Cortex of kidney (tissue), 1 donor: ENCODE data around the gene TOM1L2.
A peak's percentile ranks its signal among the peaks of the same experiment; 100 is the strongest.
"Not testable (repeated sequence)": the region's sequence is repeated elsewhere in the genome, so short reads cannot be mapped to it uniquely, and the experiment has no call there.

ENCODE experiments used
- DNase-seq: peaks from one replicate; lab custom pipeline; 2025; lab: John Stamatoyannopoulos, UW

Gene TOM1L2

DNA sequence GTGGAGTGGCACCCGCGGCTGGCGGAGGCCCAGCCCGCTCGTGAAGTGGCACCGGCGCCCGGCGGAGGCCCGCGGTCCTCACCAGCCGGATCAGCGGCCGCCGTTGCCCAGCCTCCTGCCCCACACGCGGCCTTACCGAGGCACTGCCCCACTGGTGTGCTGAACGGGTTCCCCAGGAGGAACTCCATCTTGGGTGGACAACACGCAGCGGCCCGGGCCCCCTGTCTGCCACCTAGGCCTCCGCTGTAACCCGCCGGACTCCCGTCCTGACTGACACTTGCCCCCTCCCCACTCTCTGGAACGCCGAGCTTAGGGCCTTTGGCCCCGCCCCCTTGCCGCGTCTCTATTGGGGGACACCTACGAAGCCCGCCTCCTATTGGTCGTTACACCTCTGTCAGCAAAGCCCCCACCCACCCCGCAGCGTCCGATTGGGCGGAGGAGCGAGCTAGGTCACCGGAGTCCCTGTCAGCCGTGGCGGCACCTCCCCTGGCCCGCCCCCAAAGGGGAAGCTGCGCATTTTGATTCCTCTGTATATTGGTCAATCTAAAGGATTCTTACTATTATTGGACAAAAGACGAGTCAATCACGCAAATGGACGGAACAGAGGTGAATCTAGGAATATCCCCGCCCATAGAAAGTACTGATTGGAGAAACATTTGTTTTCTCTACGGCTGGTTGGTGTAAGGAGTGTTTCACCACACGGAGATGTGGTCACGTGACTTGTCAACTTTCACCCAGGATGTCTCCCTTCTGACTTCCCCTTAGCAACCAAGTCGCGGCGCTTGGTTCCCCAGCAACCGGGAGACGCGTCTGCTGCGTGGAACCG lies at the start of gene TOM1L2, which contains the start of gene DRC3:
Gene TOM1L2, minus strand, starts transcription at position 275 of the 826 bp plus-strand sequence. Its CDS starts 87 bp downstream, at position 188.
Gene DRC3, plus strand, starts transcription at position 737 of the 826 bp plus-strand sequence. CDS start 4,737 bp downstream, outside the sequence.
- DNase-seq, result peak; percentile 72

DNA sequence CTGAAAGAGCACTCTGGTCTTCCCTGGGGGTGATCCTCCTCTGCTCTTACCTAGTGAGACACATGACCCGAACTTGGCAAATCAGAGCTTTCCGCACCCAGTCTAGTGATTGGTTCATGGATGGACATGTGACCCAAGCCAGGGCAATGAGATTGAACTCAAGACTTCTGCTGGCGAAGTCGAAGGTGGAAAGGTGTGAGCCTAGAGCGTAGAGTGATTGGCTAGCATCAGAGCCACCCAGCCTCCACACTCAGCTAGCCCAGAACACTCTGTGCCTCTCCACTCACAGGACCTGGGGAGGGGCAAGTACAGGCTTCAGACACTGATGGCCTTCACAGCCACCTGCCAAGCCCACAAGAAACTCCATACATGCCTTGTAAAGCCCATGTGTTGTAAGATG lies 49.2 kb upstream of the TOM1L2 start:
- no peak for DNase-seq

DNA sequence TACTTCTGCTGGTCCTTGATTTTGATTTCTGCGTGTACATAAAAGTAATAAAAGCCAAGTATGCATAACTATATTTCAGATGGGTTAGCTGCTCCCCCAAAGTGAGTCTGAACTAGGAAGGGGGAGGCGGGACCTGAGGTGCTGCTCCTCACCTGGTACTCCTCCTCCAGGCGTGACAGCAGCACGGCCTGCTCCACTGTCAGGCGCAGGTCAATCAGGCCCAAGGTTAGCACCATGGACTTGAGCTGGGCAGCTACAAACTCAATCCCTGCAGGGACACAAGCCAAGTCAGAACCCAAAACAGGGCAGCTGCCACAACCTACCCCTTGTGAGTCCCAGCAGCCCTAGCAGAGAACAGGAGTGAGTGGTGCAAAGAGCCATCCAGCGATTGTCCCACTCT lies 48.8 kb upstream of the TOM1L2 start:
- no peak for DNase-seq

DNA sequence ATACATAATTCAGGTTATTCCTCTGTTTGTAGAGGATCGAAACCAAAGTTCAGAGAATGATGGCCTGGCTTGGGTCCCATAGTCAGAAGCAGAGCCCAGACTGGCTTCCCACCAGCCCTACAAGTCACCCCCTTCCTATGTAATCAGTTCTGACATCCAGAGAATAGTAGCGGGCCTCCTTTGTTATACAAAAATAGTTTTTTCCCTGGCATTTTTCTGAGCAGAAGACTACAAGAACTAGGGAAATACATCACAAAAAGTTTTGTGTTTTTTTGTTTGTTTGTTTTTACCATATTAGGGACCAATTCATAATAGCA lies 47.6 kb upstream of the TOM1L2 start:
- no peak for DNase-seq

DNA sequence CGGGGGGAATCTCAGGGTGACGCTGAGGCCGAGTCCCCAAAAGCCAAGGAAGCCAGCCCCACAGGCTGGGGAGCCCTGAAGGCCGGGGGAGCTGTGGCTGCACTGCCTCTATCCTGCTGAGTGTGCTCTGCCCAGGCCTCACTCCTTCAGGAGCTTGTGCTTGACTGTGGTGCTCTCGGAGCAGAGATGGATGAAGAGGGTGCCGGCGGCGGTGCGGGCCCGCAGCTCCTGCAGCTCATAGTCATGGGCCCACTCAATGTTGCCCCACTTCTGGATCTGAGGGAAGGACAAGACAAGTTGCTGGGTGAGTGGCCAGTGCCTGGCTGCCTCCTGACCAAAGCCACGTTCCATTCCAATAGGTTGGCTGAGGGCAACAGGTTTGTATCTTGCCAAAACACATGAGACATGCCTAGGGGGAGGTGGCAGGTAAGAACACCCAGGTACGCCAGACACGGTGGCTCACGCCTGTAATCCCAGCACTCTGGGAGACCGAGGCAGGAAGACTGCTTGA lies 46.3 kb upstream of the TOM1L2 start:
- DNase-seq, result no peak

DNA sequence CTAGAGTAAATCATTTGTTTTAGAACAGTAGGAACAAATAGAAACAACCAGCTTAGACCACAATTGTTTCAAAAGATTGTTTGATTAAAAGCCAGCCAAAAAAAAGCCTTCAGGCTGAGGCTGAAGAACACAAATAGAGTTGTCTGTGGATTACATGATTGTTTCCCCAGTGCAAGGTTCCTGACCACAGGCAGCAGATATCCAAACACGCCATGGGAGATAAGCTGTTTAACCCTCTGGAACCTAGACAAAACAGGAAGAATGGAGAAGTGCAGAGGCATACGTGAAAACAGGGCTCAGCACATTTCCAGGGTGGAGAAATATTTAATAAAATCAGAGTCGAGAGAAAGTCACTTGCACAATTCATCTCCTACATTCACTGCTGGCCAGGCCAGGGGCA lies 45.8 kb upstream of the TOM1L2 start:
- DNase-seq, result no peak

DNA sequence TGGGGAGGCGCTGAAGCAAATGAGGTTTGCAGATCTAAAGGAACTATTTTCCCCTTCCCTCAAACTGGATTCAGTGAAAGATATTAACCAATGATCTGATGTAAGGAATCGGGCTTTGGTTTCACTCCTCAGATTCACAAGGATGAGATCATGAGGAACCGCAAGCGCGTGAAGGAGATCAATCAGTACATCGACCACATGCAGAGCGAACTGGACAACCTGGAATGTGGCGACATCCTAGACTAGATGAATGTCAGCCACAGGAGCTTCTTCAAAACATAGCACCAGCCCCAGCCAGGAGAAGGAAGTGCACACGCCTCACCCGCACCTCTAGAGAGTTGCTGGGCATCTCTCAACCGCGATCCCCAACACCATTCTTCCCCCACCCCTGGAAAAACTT lies 44.2 kb upstream of the TOM1L2 start:
- no peak for DNase-seq

DNA sequence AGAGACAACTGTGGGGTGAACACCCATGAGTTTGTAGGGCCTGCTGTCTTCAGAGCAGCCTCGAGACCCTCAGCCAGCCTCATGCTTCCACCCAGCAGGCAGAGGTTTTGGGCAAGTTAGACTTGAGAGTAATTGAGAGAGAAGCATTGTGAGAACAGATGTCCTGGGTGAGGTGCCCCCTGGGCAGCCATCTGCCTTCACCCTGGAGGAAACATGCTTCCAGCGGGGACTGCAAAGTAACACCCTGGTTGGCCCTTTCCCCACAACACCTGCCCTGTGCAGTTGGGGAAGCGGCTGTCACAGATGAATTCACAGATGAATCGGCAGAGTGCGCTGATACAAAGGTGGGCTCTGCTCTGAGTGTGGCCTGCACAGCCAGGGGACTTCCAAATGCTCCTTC lies 43.4 kb upstream of the TOM1L2 start:
- no peak for DNase-seq

DNA sequence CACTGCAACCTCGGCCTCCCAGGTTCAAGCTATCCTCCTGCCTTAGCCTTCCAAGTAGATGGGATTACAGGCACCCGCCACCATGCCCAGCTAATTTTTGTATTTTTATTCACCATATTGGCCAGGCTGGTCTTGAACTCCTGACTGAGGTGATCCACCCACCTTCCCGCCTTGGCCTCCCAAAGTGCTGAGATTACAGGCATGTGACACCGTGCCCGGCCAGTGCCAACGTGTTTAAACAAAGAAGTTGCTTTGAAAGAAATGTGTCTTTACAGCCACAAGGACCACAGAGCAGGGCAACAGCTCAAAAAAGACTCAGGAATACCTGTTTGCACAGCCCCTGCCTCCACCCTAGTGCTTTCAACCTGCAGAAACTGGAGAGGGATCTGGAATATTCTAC lies 41.8 kb upstream of the TOM1L2 start:
- no peak for DNase-seq

DNA sequence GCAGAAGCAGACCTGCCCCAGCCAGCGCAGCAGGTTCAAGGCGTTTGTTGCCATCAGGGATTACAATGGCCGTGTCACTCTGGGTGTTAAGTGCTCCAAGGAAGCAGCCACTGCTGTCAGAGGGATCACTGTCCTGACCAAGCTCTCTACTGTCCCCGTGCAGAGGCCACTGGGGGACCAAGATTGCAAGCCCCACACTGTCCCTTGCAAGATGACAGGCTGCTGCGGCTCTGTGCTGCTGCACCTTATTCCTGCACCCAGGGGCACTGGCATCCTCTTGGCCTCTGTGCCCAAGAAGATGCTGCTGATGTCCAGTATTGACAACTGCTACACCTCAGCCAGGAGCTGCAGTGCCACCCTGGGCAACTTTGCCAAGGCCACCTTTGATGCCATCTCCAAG lies 39.1 kb upstream of the TOM1L2 start:
- DNase-seq, result no peak

DNA sequence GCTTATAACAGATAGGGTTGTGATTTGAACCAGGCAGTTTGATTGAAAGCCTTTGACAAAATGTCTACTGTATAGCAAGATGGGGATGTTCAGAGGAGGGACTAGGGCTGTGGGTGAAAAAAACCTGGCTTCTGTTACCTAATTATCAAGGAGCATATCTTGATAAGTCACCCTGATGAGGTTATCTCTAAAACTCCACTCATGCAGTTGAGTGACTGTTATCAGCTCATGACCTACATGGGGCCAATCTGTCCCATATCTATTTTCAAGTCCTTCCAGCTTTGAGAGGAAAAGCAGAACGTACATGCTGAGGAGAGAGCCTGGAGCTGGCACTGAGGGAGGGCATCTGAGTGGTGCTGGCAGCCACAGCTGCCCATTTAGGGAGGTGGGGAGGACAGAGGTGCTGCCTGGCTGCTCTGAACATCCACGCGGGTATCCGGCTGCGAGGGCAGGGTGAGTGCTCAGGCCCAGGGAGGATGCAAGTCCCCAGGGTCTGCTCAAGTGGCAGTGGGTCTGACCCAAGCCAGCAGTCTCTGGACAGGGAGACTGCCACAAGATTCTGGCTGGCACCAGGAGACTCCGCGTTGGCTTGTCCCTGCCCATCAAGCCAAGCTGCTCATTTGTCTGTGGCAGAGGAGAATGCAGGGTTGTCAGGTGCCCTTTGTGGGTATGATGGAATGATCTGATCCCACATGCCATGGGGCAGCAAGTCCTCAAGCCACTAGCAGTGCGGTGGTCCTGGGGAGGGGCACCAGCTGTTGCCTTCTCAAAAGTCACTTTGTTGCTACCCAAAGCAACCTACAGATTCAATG lies 37.6 kb upstream of the TOM1L2 start:
- DNase-seq, result no peak

DNA sequence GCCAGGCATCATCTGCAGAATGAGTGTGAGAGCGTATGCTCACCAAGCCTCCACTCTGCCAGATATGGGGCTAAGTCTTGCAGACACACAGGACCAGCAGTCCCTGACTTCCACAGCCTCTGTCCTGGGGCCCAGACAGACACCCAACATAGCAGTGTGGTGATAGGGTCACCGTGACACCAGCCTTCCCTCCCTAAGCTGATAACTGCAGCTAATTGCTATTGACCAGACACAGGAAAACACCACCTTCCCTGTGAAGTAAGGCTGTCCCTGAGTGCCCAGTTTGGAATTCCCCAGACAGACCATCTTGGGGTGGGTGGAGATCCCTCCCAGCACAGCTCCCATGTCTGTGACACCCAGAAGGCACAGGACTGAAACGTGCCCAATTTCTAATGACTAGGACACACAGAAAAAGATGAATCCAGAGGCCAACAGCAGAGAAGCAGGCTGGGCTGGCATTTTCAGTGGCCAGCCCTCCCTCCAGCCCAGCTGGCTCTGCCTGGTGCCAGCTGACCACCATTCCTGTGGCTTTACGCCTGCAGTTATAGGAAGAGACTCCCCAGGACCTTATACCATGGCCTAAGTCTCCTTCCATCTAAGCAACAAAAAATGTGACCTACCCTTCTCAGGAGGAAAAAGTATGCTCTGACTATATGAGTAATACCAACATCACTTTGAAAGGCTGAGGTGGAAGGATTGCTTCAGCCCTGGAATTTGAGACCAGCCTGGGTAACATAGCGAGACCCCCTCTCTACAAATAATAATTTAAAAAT lies 36.5 kb upstream of the TOM1L2 start:
- no peak for DNase-seq

DNA sequence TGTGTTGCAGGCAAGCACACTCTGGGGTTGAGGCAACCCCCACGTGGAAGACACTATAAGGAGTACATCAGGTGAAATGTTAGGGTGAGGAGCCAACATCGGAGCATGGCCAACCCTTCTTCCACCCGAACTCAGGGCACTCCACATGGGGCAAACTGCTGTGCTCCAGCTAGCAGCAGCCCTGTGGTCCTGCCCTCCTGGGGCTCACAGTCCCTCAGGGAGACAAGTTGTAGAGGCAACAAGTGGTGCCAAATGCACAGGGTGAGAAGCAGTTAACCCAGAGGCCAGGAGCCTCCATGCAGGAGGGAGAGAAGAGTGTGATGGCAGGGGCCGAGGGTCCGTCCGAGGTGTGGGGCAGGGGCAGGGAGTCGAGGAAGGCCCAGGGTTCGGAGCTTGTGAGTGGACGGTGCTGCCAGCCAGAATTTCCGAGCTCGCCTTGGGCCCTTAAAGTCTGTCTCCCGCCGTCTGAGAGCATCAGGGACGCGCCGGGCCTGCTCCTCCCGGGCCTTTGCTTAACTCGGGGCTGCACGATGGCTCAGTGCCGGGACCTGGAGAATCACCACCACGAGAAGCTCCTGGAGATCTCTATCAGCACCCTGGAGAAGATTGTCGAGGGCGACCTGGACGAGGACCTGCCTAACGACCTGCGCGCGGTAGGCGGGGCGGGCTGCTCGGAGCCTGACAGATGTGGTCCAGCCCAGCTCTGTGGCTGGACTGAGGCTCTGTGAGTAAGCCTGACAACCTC lies 34.5 kb upstream of the TOM1L2 start:
- DNase-seq, result no peak

DNA sequence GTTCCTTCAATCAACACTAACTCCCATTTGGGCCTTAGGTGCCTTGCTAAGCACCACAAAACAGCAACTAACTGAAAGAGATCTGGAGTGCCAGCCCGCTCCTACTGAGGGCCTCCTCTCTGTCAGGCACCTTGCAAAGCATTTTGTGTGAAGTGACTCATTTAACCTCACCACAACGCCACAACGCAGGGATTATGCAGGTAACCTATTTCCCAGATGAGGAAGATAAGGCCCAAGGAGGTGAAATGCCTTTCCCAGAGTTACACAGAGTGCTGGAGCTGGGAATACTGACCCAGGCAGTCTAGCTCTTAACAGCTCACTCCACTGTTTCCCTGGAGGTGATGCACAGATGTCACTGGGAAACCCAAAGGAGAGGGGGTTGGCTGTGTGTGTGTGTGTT lies 33.3 kb upstream of the TOM1L2 start:
- no peak for DNase-seq

DNA sequence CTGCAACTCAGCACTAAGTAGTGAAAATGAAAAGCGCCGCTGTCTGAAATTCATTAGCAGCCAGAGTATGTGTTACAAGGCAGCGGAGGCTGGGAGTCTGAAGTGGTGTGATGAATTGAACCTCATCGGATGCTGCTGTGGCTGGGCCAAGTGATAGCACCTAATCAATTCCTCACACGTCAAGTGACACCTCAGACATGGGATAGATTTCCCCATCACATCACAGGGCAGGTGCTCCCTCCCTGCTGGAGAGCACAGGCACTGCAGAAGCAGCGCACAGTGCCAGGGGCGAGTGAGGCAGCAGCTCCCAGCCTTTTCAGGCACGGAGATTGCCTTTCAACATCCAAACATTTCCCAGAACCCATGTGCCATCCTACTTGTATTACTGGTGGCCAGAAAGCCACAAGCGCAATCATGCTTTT lies 32.7 kb upstream of the TOM1L2 start:
- DNase-seq, result no peak

DNA sequence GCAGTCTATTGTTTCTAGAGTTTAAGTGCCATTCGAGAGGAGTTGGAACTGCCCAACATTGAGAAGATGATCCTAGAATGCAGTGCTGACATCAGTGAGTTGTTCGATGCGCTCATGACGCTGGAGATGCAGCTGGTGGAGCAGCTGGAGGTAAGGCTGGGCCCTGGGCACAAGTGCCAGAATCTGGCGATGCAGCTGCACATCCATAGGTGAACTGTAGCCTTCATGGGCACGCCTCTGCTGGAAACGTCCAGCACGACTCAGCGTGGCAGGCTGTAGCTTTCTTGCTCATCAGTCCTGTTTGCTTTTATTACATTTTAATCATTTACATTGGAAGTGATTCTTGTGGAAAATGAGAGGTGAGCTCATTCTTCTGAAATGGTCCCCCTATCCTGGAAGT lies 32.1 kb upstream of the TOM1L2 start:
- no peak for DNase-seq

DNA sequence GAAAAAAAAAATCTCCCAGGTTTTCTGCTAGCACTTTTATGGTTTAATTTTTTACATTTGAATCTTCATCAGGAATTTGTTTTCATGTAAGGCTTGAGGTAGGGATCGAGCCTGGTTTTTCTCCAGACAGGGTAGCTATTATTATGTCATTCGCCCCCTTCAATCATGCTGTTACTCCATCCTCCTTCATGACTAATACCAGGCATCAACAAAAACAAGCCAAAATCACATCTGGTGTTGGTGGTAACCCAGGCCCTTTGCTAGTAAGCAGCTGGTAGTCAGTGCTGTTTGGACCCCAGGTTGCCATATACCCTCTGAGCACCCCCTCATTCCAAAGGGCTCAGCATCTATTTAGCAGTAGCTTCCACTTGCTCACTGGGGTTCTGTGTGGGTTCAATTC lies 30.0 kb upstream of the TOM1L2 start:
- DNase-seq, result no peak

DNA sequence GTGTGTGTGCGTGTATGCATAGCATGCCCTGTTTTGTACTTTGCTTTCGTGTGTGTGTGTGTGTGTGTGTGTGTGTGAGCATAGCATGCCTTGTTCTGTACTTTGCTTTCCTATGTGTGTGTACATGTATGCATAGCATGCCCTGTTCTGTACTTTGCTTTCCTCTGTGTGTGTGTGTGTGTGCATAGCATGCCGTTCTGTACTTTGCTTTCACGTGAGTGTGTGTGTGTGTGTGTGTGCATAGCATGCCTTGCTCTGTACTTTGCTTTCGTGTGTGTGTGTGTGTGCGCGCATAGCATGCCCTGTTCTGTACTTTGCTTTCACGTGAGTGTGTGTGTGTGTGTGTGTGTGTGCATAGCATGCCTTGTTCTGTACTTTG lies 27.8 kb upstream of the TOM1L2 start:
- no peak for DNase-seq

DNA sequence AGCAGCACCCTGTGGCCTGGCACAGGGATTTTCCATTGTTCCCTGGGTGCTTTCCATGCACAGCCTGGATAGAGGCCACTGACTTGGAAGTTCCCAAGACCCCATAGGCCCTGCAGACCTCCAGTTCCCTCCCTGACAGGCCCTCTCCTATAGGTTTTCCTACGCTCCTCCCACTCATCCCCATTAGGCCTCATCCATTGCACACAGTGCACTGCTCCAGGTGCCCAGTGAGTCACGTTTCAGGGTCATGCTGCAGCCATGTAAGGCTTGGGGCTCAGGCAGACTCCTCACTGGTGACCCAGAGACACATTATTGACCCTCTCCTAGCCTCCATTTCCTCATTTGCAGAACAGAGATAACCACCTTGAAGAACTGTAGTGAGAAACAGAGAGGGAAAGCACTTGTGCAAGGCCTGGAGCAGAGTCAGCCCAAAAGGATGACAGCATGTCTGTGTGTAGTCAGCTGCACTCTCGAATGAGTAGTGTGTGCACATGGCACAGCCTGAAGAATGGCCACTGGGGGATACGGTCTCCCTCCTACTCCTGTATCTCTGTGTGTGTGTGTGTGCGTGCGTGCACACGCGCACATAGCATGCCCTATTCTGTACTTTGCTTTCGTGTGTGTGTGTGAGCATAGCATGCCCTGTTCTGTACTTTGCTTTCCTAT lies 27.3 kb upstream of the TOM1L2 start:
- DNase-seq, result no peak

DNA sequence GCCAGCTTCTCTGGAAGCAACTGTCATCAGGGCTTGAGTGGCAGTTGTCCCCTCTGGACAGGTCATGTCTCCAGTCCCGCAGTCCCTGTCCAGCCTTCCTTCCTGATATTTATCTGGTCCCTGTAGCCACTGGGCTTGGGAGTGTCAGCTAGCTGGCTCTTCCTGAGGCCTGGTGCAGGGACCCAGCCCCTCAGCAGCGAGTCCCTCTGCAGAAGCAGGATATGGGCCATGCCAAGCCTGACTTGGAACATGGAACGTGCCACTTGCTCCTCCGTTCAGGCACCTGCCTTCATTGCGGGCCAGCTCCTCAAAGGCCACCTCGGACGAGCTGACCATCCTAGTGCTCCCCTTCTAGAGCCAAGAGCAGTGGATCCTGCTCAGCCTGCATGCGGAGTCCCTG lies 26.7 kb upstream of the TOM1L2 start:
- DNase-seq, result no peak

DNA sequence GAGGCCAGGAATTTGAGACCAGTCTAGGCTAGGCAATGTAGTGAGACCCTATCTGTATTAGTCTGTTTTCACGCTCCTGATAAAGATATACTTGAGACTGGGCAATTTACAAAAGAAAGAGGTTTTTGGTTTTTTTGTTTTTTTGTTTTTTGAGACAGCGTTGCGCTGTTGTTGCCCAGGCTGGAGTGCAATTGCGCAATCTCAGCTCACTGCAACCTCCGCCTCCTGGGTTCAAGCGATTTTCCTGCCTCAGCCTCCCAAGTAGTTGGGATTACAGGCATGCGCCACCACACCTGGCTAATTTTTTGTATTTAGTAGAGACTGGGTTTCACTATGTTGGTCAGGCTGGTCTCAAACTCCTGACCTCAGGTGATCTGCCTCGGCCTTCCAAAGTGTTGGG lies 23.7 kb upstream of the TOM1L2 start:
- DNase-seq, result not testable (repeated sequence)
